GM19043 (cell line): ENCODE results near the gene UTS2.

ENCODE experiments used
- ATAC-seq: cut with Tn5 transposase; IDR thresholded peaks from one replicate; pipeline ENCODE4 v1.9.1; 2021; ENCODE audit warnings: low read depth; ENCODE audit not compliant: unreplicated experiment

Gene UTS2

DNA sequence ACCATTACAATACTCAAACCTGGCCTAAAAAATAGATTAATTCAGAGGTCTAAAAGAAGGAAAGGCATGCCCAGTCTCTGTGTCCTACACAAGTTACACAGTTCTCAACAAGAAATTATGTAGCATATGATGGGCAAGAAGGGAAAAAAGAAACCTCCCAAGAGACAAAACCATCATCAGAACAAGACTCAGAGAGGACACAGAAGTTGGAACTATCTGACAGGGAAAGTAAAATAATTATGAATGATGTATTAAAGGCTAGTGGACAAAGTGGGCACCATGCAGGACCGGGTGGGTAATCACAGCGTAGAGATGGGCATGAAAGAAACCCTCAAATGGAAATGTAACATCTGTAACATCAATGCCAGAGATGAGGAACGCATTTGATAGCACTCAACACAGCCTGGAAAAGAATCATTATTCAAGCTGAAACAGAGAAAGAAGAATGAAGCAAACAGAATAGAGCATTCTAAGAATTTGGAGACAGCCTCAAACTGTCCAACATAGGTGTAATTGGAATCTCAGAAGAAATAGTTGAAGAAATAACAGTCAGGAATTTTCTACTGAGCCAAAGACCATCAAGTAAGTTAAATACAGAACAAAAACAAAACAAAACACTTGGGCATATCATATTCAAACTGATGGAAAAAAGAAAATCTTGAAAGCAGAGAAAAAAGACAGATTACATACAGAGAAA lies 39.0 kb downstream of the UTS2 start:
- ATAC-seq, result no peak

DNA sequence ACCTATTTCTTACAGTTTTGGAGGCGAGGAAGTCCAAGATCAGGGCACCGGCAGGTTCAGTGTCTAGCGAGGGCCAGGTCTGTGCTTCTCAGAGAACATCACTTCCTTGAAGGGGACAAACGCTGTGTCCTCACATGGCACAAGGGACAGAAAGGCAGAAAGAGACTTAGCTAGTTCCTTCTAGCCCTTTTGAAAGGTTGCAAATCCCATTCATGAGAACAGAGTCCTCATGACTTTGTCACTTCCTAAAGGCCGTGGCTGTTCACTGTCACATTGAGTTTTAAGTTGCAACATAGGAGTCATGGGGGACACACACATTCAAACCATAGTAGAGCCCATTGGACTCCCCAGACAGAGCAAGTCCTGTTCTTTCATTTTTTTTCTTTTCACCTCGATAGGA lies 41.4 kb downstream of the UTS2 start:
- no peak for ATAC-seq

DNA sequence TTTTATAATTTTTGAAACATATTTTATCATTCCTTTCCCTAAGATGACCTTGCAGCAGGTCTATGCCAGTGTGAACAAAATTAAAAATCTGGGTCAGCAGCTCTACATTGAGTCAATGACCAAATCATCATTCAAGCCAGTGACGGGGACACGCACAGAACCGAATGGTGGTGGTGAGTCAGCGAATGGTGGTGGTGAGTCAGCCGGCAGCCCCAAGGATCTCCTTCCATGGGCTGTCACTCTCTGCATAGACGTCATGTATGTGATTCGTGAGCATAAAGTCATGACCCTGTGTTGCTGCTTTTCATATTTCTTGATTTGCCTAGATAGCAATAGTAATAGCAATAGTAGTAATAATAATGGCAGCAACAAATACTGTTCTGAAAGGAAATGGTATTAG lies 42.5 kb downstream of the UTS2 start:
- no peak for ATAC-seq

DNA sequence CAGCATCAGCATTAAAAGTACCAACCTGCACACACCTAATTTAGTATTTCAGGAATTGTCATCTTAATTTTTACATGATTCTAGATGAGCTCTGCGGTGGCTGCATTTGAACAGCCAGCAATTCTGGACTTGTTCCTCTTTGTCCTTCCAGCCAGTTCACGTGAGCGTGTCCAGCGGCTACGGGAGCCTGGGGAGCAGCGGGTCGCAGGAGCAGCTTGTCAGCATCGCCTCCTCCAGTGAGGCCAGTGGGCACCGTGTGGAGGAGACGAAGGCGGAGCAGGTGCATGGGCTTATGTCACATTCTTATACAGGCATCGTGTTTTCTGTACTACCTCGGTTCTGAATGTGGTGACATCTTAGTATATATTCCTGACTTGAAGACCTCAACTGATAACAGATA lies 43.1 kb downstream of the UTS2 start:
- ATAC-seq, result no peak

DNA sequence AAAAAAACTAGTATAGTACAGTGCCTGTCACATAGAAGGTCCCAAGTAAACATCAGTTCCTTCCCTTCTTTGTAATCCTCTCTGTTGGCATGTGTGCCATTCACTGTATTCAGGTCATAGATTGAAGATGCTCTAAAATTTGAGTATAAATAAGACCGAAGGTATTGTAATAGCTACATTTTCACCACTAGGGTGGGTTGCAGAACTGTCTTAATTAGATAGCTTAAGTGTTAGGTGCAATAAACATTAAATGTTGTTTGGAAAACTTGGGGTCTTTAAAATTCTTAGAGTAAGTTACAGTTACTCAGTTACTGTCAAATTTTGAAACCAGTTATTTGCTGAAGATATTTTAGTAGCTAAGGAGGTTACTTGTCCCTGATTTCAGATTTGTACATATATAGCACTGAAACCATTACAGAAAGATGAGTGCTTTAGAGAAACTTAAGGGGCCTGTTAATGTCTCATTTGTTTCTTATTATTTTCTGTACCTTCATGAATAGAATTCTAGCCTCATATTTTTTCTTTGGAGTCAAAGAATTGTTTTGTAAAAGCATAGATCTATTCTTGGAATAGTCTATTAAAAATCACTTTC lies 44.5 kb downstream of the UTS2 start:
- ATAC-seq, result no peak

DNA sequence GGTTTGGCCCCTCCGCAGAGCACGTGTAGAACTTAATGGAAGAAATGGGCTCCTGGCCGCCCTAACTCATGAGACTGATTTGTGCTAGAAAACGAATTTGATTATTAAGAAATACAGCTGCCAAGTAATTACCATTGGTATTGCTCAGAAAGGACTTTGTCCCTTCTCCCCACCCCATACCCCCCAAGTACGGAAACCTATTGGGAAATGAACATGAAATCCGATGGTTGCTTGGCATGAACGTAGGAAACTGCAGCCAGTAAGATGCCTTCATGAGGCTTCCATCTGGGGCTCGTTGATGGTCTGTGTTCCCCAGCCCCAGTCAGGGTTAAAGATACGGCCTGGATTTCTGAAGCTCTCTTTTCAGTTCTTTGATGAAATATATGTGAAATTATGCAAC lies 47.4 kb downstream of the UTS2 start:
- no peak for ATAC-seq
